Measurements from ENCODE around the gene ABCC1.
"Not testable (repeated sequence)": the region's sequence is repeated elsewhere in the genome, so short reads cannot be mapped to it uniquely, and the experiment has no call there.

DNA sequence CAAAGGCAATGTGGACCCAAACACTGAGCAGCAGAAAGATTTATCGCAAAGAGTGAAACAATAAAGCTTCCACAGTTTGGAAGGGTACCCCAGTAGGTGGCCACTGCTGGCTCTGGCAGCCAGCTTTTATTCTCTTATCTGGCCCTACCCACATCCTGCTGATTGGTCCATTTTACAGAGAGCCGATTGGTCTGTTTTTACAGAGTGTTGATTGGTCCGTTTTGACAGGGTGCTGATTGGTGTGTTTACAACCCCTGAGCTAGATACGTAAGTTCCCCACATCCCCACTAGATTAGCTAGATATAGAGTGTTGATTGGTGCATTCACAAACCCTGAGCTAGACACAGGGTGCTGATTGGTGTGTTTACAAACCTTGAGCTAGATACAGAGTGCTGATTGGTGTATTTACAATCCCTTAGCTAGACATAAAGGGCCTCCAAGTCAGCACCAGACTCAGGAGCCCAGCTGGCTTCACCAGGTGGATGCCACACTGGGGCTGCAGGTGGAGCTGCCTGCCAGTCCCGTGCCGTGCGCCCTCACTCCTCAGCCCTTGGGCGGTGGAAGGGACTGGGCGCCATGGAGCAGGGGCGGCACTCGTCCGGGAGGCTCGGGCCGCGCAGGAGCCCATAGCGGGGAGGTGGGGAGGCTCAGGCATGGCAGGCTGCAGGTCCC is 154.9 kb downstream of the ABCC1 start:
- TF ChIP-seq, protein P1, sequence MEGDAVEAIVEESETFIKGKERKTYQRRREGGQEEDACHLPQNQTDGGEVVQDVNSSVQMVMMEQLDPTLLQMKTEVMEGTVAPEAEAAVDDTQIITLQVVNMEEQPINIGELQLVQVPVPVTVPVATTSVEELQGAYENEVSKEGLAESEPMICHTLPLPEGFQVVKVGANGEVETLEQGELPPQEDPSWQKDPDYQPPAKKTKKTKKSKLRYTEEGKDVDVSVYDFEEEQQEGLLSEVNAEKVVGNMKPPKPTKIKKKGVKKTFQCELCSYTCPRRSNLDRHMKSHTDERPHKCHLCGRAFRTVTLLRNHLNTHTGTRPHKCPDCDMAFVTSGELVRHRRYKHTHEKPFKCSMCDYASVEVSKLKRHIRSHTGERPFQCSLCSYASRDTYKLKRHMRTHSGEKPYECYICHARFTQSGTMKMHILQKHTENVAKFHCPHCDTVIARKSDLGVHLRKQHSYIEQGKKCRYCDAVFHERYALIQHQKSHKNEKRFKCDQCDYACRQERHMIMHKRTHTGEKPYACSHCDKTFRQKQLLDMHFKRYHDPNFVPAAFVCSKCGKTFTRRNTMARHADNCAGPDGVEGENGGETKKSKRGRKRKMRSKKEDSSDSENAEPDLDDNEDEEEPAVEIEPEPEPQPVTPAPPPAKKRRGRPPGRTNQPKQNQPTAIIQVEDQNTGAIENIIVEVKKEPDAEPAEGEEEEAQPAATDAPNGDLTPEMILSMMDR (IDR thresholded peaks at IDR 0.05 in 4 of 5, conservative IDR thresholded peaks at IDR 0.05 in 1 of 5), result not testable (repeated sequence)
- TF ChIP-seq POLR2A (IDR thresholded peaks at IDR 0.05), result not testable (repeated sequence)
